ENCODE measurements around the gene MET.
A peak's percentile ranks its signal among the peaks of the same experiment; 100 is the strongest.

The MET gene

DNA sequence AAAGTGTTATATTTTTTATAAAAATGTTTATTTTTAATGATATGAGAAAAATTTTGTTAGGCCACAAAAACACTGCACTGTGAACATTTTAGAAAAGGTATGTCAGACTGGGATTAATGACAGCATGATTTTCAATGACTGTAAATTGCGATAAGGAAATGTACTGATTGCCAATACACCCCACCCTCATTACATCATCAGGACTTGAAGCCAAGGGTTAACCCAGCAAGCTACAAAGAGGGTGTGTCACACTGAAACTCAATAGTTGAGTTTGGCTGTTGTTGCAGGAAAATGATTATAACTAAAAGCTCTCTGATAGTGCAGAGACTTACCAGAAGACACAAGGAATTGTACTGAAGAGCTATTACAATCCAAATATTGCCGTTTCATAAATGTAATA, 125.6 kb downstream of the MET start:
- TF ChIP-seq JUND (IDR thresholded peaks at IDR 0.05; ENCODE audit: low read depth), result no peak
- DNase-seq (ENCODE audit: low read depth in 1 of 2, low spot score in 1 of 2), result no peak
- in situ Hi-C loops (cut with HindIII; ENCODE audit: low pct_unique_long_range_greater_than_20kb, low sequenced_read_pairs), result no loop called here

DNA sequence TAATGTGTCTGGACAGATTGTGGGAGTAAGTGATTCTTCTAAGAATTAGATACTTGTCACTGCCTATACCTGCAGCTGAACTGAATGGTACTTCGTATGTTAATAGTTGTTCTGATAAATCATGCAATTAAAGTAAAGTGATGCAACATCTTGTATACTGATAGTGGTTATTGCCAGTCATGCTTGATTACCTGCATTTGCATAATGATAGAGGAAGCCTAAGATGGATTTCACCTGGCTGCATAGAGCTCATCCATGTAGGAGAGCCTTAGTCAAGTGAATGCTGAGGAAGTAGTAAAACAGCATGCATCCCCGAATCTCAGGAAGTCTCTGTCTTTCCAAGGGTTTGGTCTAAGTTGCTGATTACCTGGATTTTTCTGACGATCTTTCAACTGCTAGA, 126.2 kb downstream of the MET start:
- DNase-seq (ENCODE audit: low read depth in 1 of 2, low spot score in 1 of 2), result no peak
- TF ChIP-seq JUND (IDR thresholded peaks at IDR 0.05; ENCODE audit: low read depth), result no peak
- in situ Hi-C loops (cut with HindIII; ENCODE audit: low pct_unique_long_range_greater_than_20kb, low sequenced_read_pairs), result no loop called here

DNA sequence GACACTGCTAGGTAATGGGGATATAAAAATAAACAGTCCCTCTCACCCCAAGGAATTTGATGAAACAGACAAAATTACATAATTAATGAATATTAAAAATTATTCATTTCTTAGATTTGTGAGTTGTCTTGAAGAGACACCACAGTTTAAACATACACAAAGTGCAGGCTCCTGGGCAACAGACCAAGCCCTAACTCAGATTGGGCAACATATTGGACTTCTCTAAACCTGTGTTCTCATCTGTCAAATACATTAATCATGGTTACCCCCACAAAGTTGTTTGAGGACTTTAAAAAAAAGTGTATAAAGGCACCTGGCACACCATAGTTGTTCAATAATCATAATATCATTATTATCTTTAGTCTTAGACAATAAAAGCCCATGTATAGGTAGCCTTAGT, 127.9 kb downstream of the MET start:
- in situ Hi-C loops (cut with HindIII; ENCODE audit: low pct_unique_long_range_greater_than_20kb, low sequenced_read_pairs), result no loop called here
- TF ChIP-seq JUND (IDR thresholded peaks at IDR 0.05; ENCODE audit: low read depth), result no peak
- DNase-seq (ENCODE audit: low read depth in 1 of 2, low spot score in 1 of 2), result no peak

DNA sequence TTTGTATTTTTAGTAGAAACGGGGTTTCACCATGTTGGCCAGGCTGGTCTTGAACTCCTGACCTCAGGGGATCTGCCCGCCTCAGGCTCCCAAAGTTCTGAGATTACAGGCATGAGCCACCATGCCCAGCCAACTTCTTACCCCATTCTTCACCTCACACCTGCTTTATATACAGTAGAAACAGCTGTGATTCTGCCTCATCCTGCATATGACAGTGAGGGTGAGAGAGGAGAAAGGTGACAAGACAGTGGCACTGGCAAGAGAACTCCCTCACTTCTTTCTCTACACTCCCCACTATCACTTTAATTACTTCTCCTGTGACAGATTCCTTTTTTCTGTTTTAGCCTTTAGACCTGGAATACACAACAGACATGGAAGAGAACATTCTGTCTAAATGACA, 128.6 kb downstream of the MET start:
- no peak for DNase-seq (ENCODE audit: low read depth in 1 of 2, low spot score in 1 of 2)
- in situ Hi-C loops (cut with HindIII; ENCODE audit: low pct_unique_long_range_greater_than_20kb, low sequenced_read_pairs), result no loop called here
- TF ChIP-seq JUND (IDR thresholded peaks at IDR 0.05; ENCODE audit: low read depth), result no peak

DNA sequence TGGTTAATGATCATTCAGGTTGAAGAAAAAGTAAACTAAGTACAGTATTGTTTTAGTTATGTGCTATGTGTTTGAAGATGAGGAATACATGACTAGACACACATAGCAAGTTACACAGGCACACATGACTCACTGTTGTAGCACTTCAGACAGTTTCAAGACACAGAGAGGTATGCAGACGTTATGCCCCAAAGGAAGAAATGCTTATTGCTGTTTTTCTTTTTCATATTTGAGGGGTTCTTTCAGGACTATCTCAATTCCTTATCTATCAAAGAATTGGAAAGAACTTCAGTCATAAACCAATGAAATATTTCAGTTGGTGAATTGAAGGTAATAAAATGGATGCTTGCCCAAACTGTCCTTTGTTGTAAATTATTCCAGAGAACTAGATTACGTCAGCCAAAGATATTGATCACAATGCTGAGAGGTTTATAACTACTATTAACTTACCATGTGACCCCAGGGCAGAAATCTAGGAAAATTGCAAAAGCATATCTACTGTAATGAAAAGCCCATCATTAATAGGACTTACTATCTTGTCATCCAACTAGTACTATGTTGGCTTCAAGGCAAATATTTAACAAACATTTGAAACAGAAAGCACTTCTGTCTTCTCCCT, 129.2 kb downstream of the MET start:
- in situ Hi-C loops (cut with HindIII; ENCODE audit: low pct_unique_long_range_greater_than_20kb, low sequenced_read_pairs), result no loop called here
- TF ChIP-seq JUND (IDR thresholded peaks at IDR 0.05; ENCODE audit: low read depth), result peak; percentile 24; the same call in 1 of the 2 replicates
- peak in 1 of 2 experiments; percentile 36 for DNase-seq (ENCODE audit: low read depth in 1 of 2, low spot score in 1 of 2)

DNA sequence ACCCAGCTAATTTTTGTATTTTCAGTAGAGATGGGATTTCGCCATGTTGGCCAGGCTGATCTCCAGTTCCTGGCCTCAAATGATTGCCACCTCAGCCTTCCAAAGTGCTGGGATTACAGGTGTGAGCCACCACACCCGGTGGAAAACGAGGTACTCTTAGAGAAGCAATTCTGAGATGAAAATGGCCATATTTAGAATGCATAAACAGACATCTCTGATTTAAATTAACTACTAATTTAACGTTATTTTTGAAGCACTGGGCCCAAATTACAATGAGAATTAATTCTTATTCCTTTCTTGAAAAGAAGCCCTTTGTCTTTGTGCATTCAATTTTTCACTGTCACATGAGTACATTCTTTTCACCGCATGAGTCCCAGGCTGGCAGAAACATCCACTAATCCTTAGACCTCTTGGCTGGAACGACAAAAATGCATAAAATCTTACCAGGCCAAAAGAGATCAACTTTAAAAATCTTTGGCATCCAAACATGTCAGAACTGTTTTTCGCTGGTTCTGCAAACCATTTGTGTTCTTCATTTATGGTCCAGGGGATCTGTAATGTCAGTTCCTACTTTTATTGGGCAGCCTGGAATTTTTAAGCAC, 130.2 kb downstream of the MET start:
- in situ Hi-C loops (cut with HindIII; ENCODE audit: low pct_unique_long_range_greater_than_20kb, low sequenced_read_pairs), result no loop called here
- no peak for TF ChIP-seq JUND (IDR thresholded peaks at IDR 0.05; ENCODE audit: low read depth)
- no peak for DNase-seq (ENCODE audit: low read depth in 1 of 2, low spot score in 1 of 2)

DNA sequence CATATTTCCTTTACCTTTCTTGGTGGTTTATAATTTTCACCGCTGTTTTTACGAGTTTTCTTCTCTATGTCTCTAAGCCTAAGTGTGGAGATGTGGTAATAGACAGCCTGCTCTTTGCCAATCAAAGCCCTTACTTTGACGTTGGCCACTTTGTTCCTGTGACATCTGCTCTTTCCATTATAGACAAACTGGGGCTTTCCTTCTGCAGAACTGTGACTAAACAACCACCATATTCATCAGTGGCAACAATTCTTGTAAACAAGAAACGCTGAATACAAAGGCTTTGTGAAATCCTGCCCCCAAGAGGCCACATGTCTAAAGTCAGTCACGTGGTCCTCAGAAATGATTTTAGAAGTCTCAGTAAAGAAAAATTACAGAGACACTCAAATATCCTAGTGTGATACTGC, 130.8 kb downstream of the MET start:
- DNase-seq (ENCODE audit: low read depth in 1 of 2, low spot score in 1 of 2), result peak in 1 of 2 experiments; percentile 57
- no peak for TF ChIP-seq JUND (IDR thresholded peaks at IDR 0.05; ENCODE audit: low read depth)
- in situ Hi-C loops (cut with HindIII; ENCODE audit: low pct_unique_long_range_greater_than_20kb, low sequenced_read_pairs), result no loop called here

DNA sequence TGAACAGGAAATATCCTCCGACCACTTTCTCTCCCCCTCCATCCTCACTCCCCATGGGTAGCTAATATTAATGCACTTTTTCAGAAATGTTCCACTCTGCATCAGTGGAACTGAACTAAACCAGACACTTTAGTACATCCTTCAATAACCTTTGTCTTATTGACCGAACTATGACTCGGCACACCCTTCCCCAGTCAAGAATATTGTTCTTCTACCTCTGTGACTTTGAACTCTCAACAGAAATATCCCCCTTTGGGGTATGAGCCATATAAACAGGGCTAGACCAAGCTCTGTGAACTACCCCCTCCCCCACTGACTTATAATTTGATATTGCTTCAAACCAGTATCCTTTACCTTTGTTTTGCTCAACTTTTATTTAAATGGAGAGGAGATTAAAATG, 132.5 kb downstream of the MET start:
- no peak for DNase-seq (ENCODE audit: low read depth in 1 of 2, low spot score in 1 of 2)
- TF ChIP-seq JUND (IDR thresholded peaks at IDR 0.05; ENCODE audit: low read depth), result no peak
- in situ Hi-C loops (cut with HindIII; ENCODE audit: low pct_unique_long_range_greater_than_20kb, low sequenced_read_pairs), result no loop called here

DNA sequence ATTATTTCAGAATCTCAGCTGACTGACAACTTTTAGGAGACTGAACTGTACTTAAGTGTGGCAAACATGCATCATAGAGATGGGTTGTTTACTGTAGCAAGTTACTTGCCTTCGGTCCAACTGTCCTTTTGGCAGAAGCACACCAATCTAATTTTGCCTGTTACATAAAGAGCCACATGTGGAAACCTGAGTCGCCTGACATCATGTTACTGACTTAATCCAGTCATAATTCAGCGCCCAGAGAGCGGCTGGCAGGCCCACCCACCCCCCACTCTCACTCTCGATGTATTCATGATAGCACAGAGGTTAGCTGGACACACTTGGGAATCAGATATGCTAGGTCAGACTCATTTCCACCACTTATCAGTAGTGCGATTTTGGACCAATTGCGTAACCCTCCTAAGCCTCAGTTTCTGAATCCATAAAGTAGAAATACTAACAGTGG, 133.1 kb downstream of the MET start:
- DNase-seq (ENCODE audit: low read depth in 1 of 2, low spot score in 1 of 2), result no peak
- TF ChIP-seq JUND (IDR thresholded peaks at IDR 0.05; ENCODE audit: low read depth), result no peak
- in situ Hi-C loops (cut with HindIII; ENCODE audit: low pct_unique_long_range_greater_than_20kb, low sequenced_read_pairs), result no loop called here

DNA sequence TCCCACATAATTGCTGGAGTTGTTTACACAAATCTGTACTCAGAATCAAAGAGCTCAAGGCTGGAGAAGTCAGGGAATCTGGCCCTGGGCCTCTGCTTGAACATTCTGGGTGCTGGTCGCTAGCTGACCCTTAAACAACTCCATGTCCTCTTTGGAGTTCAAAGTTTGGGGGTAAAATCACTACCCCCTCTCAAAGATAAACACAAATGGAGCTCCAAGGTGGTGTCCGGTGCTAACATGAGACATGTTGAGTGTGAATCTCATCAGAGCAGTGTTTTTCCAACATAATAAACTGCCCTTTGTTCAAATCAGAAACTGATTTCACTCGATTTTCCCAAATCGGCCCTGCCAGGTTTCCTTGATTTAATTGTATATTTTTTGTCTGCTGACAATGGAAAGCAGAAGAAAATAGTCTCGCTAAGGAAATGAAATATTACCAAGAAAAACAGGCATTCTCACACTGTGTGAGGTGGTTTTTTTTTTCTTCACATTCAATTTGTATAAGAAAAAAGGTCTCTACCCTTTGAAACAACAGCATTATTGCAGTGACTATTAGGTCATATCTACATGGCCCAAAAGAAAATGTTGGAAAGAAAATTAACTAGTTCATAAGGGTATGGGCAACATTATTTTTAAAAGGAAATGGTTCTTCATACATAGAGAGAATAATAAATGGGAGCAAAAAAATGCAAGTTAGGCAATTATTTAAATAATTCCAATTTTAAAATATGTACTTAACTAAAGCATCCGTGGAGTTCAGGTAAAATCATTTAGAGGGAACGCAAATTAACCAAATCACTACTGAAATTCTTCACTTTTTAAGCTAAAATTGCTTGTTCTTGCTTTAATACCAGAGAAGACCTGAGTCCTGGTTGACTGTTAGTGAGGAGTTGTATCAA, 134.3 kb downstream of the MET start:
- no peak for TF ChIP-seq JUND (IDR thresholded peaks at IDR 0.05; ENCODE audit: low read depth)
- no peak for DNase-seq (ENCODE audit: low read depth in 1 of 2, low spot score in 1 of 2)
- in situ Hi-C loops (cut with HindIII; ENCODE audit: low pct_unique_long_range_greater_than_20kb, low sequenced_read_pairs), result no loop called here

DNA sequence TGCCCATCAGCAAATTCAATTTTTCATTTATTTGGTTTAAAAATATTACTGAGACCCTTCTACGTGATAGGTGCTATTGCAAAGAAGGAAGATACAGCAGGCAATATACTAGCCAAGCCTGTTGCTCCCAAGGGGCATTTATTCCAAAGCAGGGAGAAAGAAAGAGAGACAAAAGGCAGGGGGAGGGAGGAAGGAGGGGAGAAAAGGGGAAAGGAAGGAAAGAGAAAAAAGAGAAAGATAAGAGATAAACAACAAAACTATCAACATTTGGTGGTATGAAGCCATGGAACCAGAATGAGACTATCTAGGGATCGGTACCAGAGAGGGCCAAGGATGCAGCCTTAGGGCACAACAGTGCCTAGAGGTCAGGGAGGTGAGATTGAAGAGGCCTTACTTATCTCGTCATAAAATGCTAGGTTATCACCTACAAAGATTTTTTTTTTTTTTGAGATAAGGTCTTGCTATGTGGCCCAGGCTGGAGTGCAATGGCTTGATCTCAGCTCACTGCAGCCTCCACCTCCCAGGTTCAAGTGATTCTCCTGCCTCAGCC, 135.1 kb downstream of the MET start:
- DNase-seq (ENCODE audit: low read depth in 1 of 2, low spot score in 1 of 2), result no peak
- in situ Hi-C loops (cut with HindIII; ENCODE audit: low pct_unique_long_range_greater_than_20kb, low sequenced_read_pairs), result no loop called here
- no peak for TF ChIP-seq JUND (IDR thresholded peaks at IDR 0.05; ENCODE audit: low read depth)

DNA sequence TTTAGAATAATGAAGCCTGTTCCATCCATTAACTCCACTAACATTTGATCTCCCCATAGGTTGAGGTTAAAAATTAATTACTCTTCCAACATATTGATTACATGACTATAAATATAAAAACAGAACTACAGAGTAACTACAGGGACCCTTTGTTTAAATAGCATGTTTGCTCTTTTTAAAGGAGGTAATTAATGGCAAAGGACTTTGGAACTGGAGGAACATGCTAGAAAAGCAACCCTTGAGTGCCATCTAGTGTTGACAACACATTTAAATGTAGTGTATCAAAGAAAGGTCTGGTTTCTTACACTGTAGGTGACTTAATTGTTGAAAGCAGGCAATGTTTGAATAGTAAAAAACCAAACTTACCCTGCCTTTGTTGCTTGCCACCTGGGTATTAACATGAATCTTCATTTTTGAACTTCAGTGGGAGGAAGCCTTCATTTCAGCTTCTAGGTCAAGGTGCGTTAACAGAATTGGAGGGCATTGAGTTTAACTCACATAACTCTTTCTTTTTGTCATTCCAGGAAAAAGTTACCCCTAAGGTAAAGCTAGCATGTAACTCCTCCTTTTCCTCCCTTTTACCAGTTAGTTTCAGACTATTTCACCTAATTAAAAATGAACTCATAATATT, 137.8 kb downstream of the MET start:
- in situ Hi-C loops (cut with HindIII; ENCODE audit: low pct_unique_long_range_greater_than_20kb, low sequenced_read_pairs), result no loop called here
- TF ChIP-seq JUND (IDR thresholded peaks at IDR 0.05; ENCODE audit: low read depth), result no peak
- peak in 1 of 2 experiments; percentile 66 for DNase-seq (ENCODE audit: low read depth in 1 of 2, low spot score in 1 of 2)

Measured in T47D (cell line).